Keratinocyte (primary cell): Measurements from ENCODE around the gene EHMT1.

Experiments used
- CTCF ChIP-seq, 3 experiments: IDR thresholded peaks in 1 of 3; conservative IDR thresholded peaks in 1 of 3; optimal IDR thresholded peaks in 1 of 3; 2 replicates in 2 of 3; 3 replicates in 1 of 3; pipeline versions ENCODE3 to v1.5.1; 2011; ENCODE audit warnings: low read length in 3 of 3, mild to moderate bottlenecking in 3 of 3, moderate library complexity in 2 of 3, control low read depth in 1 of 3, inconsistent platforms in 1 of 3; ENCODE audit not compliant: insufficient read depth in 2 of 3; ENCODE audit errors: extremely low read depth in 1 of 3
- EZH2 ChIP-seq: IDR thresholded peaks from one replicate; pipeline ENCODE4 v1.6.1; 2012; ENCODE audit warnings: inconsistent platforms, mild to moderate bottlenecking, low read length, moderate library complexity

GRCh38 chr9:137738703-137739102 is 119.9 kb downstream of the EHMT1 start:
- TF ChIP-seq CTCF (optimal IDR thresholded peaks at IDR 0.05 in 1 of 3, IDR thresholded peaks at IDR 0.05 in 1 of 3, conservative IDR thresholded peaks at IDR 0.05 in 1 of 3; ENCODE audit: extremely low read depth in 1 of 3, insufficient read depth in 2 of 3, low read length in 3 of 3) (no peak), EZH2 (no peak)
